Small intestine (tissue), 7 donors: ENCODE results near the gene PAM. TPM values are rescaled to one million over a fixed set of nuclear protein-coding genes. Genes with fewer than 3 reads are reported as not detected.

Source experiments
- DNase-seq, 2 donors: peaks; one replicate each; pipeline versions ENCODE4 v3.0.0 to v3.0.0-alpha.2; 2013
- FAIRE-seq: peaks from 2 replicates; lab custom pipeline; 2012; peaks lifted over from hg19 to GRCh38; lab: Jason Lieb, UNC
- H3K27ac ChIP-seq, 3 donors: one replicate each; pipeline ENCODE4 v1.5.1; 2013; ENCODE audit warnings: low read length in 2 of 3, mild to moderate bottlenecking in 2 of 3, control low read depth in 1 of 3, inconsistent platforms in 1 of 3, low read depth in 1 of 3, moderate library complexity in 1 of 3
- H3K27me3 ChIP-seq, 3 donors: one replicate each; pipeline ENCODE4 v1.6.1; 2013; ENCODE audit warnings: low read length in 3 of 3, inconsistent platforms in 1 of 3; ENCODE audit not compliant: control insufficient read depth in 3 of 3, insufficient read depth in 3 of 3
- H3K36me3 ChIP-seq, 3 donors: one replicate each; pipeline ENCODE4 v1.6.1; 2013; ENCODE audit warnings: low read length in 3 of 3, inconsistent platforms in 1 of 3, low read depth in 1 of 3, mild to moderate bottlenecking in 1 of 3, moderate library complexity in 1 of 3; ENCODE audit not compliant: control insufficient read depth in 3 of 3, insufficient read depth in 2 of 3
- H3K4me1 ChIP-seq, 3 donors: one replicate each; pipeline ENCODE4 v1.6.1; 2013; ENCODE audit warnings: low read length in 2 of 3, inconsistent platforms in 1 of 3, low read depth in 1 of 3, mild to moderate bottlenecking in 1 of 3, moderate library complexity in 1 of 3; ENCODE audit not compliant: control insufficient read depth in 3 of 3, insufficient read depth in 2 of 3
- H3K4me3 ChIP-seq, 3 donors: one replicate each; pipeline ENCODE4 v1.5.1; 2013; ENCODE audit warnings: low read length in 3 of 3, control low read depth in 1 of 3, inconsistent platforms in 1 of 3, low read depth in 1 of 3, mild to moderate bottlenecking in 1 of 3, moderate library complexity in 1 of 3
- H3K9me3 ChIP-seq, 2 donors: one replicate each; pipeline ENCODE4 v1.6.1; 2013; ENCODE audit warnings: low read depth in 1 of 2, low read length in 1 of 2; ENCODE audit not compliant: control insufficient read depth in 2 of 2, insufficient read depth in 1 of 2
- WGBS, 3 donors: extraction: QIAGEN DNeasy Blood & Tissue Kit; methylation state at CpG; one replicate each; pipeline ENCODE4 v1.1.7; 2013; 5-methylcytosine and 5-hydroxymethylcytosine counted together
- polyA plus RNA-seq, 4 donors: library from polyadenylated mRNA; stranded (reverse) in 3 of 4; unstranded in 1 of 4; fragments of 200-250 nt in 3 of 4; fragments of 120-200 nt in 1 of 4; gene quantifications; one replicate each; pipeline versions ENCODE4 v1.2.1 to v1.2.3, GENCODE V29; 2013
- donor health status: healthy with polysubstance abuse.
- donor health status: control.
- donor health status: control.
- donor health status: Bipolar disorder and iron deficiency.
- donor health status: healthy.

The PAM gene
- polyA plus RNA-seq, 4 donors: 40.3 to 110 (median 59.8) TPM

GRCh38 chr5:102916109-102916508, 161.0 kb downstream of the PAM start:
- Histone ChIP-seq H3K9me3 (no peaks in the 10 kb centered on the region), H3K36me3 (no peaks in the 10 kb centered on the region), H3K4me1 (peaks cover 0 to 3% (median 0%) of the 10 kb centered on the region in 3 donors), H3K4me3 (no peak overlapping the region), H3K27me3 (no peaks in the 10 kb centered on the region), H3K27ac (no peak overlapping the region)
- DNase-seq (no peak), FAIRE-seq (no peak)

GRCh38 chr5:102918986-102919610, 164.0 kb downstream of the PAM start:
- WGBS, 3 donors: 88 to 93% (median 91%) methylated on average over 1 of the region's 1 CpG

GRCh38 chr5:102920762-102921161, 165.7 kb downstream of the PAM start:
- DNase-seq (no peak), FAIRE-seq (no peak)
- H3K4me3 ChIP-seq: no peak overlapping the region
- H3K4me1 ChIP-seq: peaks cover 0 to 3% (median 0%) of the 10 kb centered on the region in 3 donors
- H3K9me3 ChIP-seq: no peaks in the 10 kb centered on the region
- H3K27ac ChIP-seq: no peak overlapping the region
- WGBS, 3 donors: 92 to 95% (median 94%) methylated on average over 5 of the region's 5 CpGs
- no peaks in the 10 kb centered on the region for H3K36me3 ChIP-seq
- H3K27me3 ChIP-seq: no peaks in the 10 kb centered on the region

More at GRCh38 chr5:102918986-102919610, 164.0 kb downstream of the PAM start:
- no peaks in the 10 kb centered on the region for H3K9me3 ChIP-seq
- DNase-seq (no peak), FAIRE-seq (no peak)
- no peaks in the 10 kb centered on the region for H3K36me3 ChIP-seq
- H3K27me3 ChIP-seq: no peaks in the 10 kb centered on the region
- no peak overlapping the region for H3K4me3 ChIP-seq
- peaks cover 0 to 3% (median 0%) of the 10 kb centered on the region in 3 donors for H3K4me1 ChIP-seq
- no peak overlapping the region for H3K27ac ChIP-seq

GRCh38 chr5:102921341-102922044, 166.4 kb downstream of the PAM start:
- DNase-seq (peak in 1 of 2 donors; percentile 6), FAIRE-seq (no peak)
- Histone ChIP-seq H3K9me3 (no peaks in the 10 kb centered on the region), H3K27ac (no peak overlapping the region), H3K36me3 (no peaks in the 10 kb centered on the region), H3K27me3 (no peaks in the 10 kb centered on the region), H3K4me3 (no peak overlapping the region), H3K4me1 (peaks cover 0 to 3% (median 0%) of the 10 kb centered on the region in 3 donors)
- WGBS, 3 donors: 49 to 90% (median 75%) methylated on average over 1 of the region's 1 CpG

- FAIRE-seq: no peak
- Histone ChIP-seq H3K4me3 (no peak overlapping the region), H3K36me3 (no peaks in the 10 kb centered on the region), H3K4me1 (peaks cover 0 to 3% (median 0%) of the 10 kb centered on the region in 3 donors), H3K27ac (no peak overlapping the region), H3K9me3 (no peaks in the 10 kb centered on the region), H3K27me3 (no peaks in the 10 kb centered on the region)
- DNase-seq: no peak
- WGBS, 3 donors: 85 to 91% (median 90%) methylated on average over 6 of the region's 6 CpGs
Observed at GRCh38 chr5:102922111-102922720, 167.1 kb downstream of the PAM start.

GRCh38 chr5:102922799-102923477, 167.8 kb downstream of the PAM start:
- H3K27ac ChIP-seq: no peak overlapping the region
- no peak for DNase-seq

GRCh38 chr5:102924963-102925362, 169.9 kb downstream of the PAM start:
- H3K27me3 ChIP-seq: no peaks in the 10 kb centered on the region
- WGBS, 3 donors: 90 to 98% (median 93%) methylated on average over 2 of the region's 2 CpGs
- no peak overlapping the region for H3K27ac ChIP-seq
- DNase-seq: no peak
- H3K4me1 ChIP-seq: peaks cover 0 to 3% (median 0%) of the 10 kb centered on the region in 3 donors
- no peak overlapping the region for H3K4me3 ChIP-seq
- no peaks in the 10 kb centered on the region for H3K9me3 ChIP-seq
- H3K36me3 ChIP-seq: no peaks in the 10 kb centered on the region
- no peak for FAIRE-seq

More at GRCh38 chr5:102922799-102923477, 167.8 kb downstream of the PAM start:
- H3K4me1 ChIP-seq: peaks cover 0 to 3% (median 0%) of the 10 kb centered on the region in 3 donors
- H3K9me3 ChIP-seq: no peaks in the 10 kb centered on the region
- H3K36me3 ChIP-seq: no peaks in the 10 kb centered on the region
- H3K27me3 ChIP-seq: no peaks in the 10 kb centered on the region
- no peak overlapping the region for H3K4me3 ChIP-seq
- FAIRE-seq: no peak
- WGBS, 3 donors: 66 to 77% (median 75%) methylated on average over 4 of the region's 4 CpGs

- 89 to 96% (median 91%) methylated on average over 6 of the region's 6 CpGs for WGBS, 3 donors
- no peak overlapping the region for H3K27ac ChIP-seq
- FAIRE-seq (no peak), DNase-seq (no peak)
- no peaks in the 10 kb centered on the region for H3K36me3 ChIP-seq
- no peak overlapping the region for H3K4me3 ChIP-seq
- H3K4me1 ChIP-seq: peaks cover 0 to 3% (median 0%) of the 10 kb centered on the region in 3 donors
- H3K9me3 ChIP-seq: no peaks in the 10 kb centered on the region
- no peaks in the 10 kb centered on the region for H3K27me3 ChIP-seq
Observed at GRCh38 chr5:102927007-102927406, 171.9 kb downstream of the PAM start.
